Measurements from ENCODE around the gene PHF24.
"Not testable (repeated sequence)": the region's sequence is repeated elsewhere in the genome, so short reads cannot be mapped to it uniquely, and the experiment has no call there.

PHF24 gene

DNA sequence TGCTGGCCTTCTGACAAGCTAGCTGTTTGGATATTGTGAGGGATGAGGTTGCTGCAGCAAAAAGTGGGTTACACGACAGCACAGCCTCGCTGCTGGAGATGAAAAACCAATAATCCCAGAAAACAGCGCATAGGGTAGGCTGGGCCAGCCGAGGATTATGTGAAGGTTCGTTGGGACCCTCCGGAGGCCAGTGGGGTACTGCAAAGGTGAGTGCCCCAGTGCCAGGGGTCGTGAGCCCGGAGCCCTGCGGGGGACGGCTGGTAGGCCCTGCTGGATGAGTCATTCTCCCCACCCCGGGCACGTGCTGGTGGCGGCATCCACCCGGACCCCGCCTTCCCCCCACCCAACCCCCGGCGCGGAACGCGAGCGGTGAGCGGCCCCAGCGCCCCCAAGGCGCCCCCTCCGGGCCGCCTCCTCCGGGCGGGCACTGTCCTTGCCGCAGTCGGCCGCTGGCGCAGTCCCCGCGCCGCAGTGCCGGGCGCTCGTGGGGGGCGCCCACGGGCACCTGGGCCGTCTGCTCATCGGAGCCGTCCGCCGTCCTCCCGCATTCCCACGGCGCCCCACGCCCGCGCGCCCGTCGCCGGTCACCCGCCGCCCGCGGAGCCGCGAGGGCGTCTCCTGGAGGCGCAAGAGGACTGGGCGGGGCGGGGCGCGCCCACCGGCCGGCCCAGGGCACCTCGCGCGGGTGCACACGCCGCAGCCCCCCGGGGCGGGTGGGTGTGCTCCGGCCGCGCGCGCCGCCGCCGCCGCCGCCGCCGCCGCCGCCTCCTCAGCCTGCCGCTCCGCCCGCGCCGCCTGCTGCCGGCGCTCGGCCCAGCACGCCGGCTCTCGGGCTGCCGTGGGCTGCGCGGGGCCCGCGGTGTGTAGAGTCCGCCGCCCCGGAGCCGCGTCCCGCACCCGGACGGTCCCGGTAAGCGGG, at the start of gene PHF24:
TSS of gene PHF24 (plus strand) at position 794 of the 919 bp plus-strand sequence. CDS start 13,014 bp downstream, outside the sequence.
- peak in 1 of 2 donors; percentile 4 for DNase-seq

DNA sequence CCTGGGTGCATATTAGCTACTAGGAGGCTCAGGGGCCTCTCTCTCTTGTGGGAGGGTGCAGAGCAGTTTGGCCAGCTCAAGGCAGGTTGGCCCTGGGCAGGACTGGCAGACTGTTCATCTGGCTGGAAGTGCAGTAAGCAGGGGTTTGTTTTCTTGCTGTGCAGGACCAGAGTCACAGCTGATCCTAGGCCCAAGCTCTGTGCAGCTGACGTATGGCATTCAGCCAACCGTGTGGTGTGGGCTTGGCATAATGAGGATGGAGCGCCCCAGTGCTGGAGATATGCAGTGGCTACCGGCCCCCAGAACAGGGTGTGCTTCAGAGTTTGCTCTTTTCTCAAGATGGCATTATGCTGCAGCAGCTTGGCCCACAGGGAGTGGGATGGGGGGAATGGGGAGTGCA, 31.0 kb upstream of the PHF24 start:
- DNase-seq, result no peak

DNA sequence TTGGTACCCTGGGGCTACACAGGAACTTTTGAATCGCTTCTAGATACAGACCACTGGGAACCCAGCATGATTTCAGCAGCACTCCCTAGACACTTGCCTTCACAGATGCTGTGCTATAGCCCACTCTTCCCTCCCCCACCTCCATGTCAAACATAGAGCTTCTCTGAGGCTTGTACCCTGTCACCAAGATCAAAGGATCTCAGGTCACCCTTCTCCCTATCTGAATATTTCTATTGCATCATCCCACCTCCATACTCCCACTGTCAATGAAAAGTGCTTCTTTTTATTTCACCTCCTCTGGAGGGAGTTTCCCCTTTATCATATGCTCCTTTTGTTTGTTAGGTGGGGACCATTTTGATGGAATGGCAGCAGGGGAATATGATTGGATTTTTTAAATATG, 29.2 kb upstream of the PHF24 start:
- no peak for DNase-seq

DNA sequence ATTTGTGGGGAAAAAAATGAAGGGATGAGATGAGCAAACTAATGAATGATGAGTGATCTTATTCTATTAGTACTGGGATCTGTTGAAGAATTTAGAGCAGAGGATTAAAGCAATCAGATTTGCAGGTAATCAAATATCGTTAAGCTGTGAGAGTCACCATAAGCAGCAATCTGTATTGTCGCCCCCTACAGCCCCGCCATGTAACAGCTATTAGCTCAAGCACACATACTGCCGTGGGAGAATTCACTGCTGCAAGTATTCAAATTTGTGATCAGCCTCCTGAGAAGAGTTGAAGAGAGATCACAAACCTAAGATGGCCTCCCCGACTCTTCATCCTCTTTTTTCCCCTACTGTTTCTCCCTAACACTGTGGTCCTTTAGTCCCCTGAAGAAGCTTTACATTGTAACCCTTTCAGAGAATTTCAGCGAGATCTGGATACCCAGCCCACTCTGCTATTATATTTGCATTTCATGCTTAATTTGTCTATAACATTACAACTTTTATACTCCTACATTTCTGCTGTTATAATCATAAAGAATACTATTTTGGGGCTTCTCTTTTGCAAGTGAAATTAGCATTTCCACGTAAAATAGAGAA, 28.5 kb upstream of the PHF24 start:
- peak; percentile 7 to 13 for DNase-seq

DNA sequence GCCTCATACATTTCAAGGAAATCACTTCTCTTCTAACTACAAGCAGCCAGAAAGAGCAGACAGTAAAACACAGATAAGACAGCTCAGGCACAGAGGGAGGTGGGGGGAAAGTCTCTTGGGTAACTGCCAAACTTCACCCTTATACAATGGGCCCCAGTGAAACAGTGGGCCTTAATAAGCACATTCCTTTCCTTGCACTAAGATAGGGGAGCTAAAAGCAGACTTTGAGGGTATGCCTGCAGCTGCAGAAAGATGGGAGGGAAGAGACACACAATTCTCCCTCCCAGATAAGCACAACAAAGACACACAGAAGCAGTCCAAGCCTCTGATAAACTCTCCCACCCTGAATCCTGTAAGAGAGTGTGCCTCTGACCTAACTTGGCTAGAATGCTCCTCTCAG, 18.1 kb upstream of the PHF24 start:
- DNase-seq, result not testable (repeated sequence)

DNA sequence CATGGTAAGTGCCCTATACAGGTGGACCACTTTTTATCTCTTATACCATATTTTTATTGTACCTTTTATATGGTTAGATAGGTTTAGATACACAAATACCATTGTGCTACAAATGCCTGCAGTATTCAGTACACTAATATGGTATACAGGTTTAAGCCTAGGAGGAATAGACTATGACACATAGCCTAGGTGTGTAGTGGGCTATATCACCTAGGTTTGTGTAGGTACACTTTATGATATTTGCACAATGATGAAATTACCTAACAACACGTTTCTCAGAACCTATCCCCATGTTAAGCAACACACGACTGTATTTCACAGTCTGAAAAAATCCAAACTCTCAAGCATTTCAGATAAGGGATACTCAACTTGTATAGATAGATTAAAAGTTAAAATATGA, 9.6 kb upstream of the PHF24 start:
- no peak for DNase-seq

DNA sequence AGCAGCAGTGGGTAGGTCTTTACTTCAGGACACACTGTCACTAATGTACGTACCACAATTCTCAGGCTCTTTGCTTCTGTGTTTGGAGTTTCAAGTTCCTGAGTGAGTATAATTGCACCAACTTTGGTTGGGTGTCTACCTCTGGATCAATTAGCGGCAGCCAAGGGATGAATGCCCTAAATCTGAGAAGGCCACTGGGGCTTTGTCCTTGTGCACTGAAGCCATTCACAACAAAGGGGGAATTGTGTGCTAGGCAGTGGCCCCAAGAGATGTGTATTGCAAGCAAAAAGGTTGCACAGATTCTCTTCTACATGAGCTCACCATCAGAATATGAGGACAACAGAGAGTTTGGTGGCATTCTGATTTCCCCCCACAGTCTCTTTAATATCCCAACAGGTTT, 3.9 kb upstream of the PHF24 start:
- DNase-seq, result no peak

DNA sequence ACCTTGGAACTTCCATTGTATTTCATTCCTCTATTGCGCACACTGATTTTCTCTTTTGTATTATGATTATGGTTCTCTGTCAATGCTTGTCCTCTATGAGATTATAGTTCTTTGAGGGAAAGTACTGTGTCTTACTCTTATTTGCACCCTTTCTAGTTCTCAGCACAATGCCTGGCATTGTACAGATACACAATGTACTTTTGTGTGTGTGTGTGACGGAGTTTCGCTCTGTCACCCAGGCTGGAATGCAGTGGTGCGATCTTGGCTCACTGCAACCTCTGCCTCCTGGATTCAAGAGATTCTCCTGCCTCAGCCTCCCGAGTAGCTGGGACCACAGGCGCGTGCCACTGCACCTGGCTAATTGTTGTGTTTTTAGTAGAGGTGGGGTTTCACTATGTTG, 2.0 kb upstream of the PHF24 start:
- not testable (repeated sequence) for DNase-seq

DNA sequence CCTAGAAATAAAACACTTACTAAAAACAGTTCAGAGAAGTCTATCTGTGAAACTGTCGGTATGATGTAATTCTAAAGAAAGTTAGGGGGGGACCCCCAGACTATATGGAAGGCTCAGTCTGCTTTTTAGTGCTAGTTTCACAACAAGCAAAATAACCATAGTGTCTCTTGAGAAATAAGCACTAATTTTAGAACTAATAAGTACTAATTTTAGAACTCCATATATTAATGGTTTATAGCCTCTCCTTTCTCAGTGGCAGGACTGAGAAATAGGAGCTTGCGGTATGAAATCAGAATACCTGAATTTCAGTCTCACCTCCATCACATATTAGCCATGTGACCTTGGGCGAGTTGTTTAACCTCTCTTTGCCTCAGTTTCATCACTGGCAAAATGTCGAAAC, 1.4 kb upstream of the PHF24 start:
- no peak for DNase-seq

DNA sequence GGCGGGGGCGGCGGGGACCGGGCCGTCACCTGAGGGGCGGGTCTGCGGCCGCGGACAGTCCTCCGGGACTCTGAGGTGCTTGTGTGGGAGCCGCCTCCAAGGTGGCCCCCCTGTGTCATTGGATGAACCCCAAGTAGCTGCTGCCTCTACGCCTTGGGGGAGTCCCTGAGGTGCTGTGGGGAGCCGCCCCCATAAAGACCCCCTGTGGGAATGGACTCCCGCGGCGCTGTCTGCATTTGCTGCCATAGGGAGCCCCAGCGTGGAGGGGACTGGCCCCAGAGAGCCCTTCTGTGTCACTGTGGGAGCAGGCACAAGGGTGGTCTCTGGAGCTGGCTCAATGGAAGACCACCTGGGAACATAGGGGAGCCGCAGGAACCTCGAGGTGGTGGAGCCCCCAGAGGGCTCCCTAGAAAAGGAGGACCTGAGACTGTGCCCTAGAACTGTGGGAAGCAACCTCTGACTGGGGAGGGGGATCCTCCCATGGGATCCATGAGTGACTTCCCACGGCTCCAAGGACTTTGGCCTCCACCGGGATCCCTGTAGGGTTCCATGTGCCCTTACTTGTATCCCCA, 412 bp downstream of the PHF24 start:
- DNase-seq, result no peak

DNA sequence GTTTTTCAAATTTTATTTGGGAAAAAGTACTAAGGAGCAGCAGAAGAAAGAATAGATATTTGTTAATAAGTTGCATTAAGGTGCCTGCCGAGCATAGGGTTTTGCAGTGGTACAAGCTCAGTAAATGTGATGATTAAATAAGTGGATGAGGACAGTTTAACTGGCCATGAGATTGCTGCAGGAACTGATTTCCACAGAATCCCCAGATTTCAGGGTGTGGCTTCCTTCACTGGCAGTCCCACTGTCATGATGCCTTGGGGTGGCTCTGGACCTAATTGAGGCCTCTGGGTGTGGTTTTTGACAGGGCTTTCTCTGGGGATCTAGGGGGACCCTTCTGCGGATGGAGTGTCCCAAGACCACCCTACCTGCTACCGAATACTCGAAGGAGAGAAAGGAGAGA, 1.4 kb downstream of the PHF24 start:
- no peak for DNase-seq

DNA sequence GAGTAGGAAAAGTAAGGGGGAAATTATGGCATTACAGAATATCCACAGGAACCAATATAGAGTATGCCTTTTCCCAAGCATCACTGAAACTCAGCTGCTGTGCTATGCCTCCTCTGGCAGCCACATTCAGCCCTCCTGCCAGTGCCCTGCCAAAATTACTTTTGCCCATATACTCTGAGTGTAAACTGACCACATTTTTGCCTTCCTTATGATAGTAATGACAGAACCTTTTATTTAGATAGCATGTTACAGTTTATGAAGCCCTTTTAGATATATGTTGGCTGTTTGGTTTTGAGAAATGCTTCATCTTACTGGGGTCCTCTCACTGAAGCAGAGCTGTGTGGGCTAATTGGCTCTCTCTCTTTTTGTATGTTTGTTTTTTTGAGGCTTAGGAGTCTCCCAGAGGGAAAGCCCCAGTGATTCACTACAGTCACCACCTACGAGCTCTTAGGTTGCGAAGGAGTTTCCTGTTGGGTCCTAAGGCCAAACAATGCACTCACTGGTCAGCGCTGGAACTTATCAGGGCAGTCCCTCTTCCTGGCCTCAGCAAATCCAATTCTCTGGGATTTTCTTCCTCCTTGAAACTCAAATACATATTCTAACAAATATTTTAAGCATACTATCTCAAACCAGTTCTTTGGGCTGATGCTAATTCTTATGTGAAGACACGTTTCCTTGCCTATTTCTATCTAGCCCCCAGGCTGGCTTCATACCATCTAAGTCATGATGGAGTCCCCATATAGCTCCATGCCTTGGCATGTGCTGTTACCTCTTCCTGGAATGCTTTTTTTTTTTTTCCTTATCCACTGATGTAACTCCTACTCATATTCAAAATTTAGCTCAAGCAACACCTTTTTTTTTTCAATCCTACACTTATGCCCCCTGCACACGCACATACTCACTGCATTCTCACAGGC, 3.7 kb downstream of the PHF24 start:
- no peak for DNase-seq

DNA sequence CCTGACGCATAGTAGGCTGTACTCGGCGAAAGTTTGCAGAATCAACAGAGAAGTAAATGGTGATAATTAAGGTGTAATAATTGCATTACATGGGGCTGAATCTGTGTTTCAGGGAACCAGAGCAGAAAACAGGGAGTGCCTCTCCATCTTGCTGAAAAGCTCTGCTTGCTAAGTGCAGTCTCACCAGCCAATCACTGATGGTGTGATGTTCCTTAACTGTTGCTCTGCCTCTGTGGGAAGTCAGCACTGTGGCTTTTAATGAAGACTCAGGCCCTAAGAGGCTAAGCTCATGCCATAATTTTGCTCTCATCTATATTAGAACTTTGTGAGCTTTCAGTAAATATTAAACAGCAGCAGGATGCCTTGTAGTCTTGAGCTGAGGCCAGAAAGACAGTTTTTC, 4.5 kb downstream of the PHF24 start:
- no peak for DNase-seq

DNA sequence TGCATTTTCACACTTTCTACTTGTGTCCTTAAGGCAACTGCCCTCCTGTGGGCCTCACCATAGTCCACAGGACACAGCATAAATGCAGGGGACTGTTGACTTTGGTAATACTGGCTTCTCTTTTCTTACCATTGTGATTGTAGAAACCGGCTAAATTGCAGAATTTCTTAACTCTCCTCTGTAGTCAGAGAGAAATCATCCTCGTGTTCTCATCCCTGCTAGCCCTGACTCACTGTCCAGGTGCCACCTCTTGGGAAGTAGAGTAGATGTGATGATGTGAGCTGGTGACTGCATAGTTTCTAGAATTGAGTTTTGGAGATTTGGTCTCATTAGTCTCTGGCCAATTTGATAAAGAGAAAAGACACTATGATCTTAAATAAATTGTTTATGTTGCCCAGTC, 5.5 kb downstream of the PHF24 start:
- no peak for DNase-seq

DNA sequence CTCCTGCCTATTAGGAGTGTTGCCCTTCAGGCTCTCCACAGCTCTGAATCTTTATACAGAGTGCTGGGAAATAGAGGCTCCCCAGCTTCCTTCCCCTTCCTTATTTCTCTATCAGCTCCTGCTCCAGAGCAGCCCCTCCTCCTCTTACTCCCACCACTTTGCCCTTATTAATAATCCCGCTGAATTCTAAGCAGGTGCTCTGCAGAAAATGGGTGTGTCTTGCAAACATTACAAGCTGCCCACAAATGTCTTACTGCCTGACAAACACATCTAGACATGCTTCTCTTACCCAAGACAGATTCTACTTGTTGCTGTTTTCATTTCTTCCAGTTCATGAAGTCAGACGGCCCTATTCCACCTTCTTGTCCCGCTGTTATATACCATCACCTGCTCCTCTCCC, 6.4 kb downstream of the PHF24 start:
- no peak for DNase-seq

DNA sequence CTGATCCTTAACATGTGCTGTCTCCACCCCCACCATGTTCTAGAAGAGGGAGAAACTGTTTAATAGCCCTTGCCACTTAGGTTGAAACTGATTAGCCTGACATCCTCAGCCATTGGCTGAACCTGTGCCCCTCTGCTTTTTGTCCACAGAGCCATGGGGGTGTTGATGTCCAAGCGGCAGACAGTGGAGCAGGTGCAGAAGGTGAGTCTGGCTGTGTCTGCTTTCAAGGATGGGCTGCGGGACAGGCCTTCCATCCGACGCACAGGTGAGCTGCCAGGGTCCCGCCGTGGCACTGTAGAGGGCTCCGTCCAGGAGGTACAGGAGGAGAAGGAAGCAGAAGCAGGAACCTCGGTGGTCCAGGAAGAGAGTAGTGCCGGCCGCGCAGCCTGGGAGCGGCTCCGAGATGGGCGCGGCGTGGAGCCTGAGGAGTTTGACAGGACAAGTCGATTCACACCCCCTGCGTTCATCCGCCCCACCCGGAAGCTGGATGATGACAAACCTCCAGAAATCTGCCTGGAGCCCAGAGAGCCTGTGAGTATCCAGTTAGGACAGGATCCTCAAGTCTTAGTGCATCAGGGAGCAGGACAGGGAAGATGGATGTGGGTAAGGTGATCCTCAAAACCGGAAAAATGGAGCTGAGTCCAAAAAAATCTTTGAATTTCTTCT, 13.2 kb downstream of the PHF24 start:
- DNase-seq, result no peak

DNA sequence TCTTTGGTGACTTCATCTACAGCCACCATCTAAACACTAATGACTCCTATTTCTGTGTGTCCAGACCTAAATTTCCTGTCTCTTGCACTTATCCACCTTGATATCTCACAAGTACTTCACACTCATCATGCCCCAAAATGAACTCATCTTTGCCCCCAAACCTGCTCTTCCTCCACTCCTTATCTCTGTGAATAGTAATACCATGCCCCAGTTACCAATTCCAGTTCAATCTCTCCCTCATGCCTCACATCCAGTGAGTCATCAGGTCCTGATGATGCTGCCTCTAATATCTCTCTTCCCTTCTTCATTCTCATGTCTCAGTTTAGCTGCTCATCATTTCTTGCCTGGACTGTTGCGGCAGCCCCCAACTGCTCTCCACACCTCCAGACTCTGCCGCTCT, 16.6 kb downstream of the PHF24 start:
- DNase-seq, result no peak

DNA sequence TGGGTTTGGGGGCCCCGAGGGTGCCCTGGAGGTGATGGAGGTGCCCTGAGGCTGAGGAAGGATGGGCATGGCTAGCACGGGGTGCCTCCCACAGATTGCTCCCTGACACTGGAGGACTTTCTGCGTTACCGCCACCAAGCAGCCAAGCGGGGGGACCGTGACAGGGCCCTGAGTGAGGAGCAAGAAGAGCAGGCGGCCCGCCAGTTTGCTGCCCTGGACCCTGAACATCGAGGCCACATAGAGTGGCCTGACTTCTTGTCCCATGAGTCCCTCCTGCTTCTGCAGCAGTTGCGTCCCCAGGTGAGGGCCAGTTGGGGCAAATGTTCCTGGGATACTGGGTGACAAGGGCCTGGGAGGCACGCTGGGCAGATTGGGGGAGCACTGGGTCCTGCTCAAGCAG, 18.4 kb downstream of the PHF24 start:
- no peak for DNase-seq

DNA sequence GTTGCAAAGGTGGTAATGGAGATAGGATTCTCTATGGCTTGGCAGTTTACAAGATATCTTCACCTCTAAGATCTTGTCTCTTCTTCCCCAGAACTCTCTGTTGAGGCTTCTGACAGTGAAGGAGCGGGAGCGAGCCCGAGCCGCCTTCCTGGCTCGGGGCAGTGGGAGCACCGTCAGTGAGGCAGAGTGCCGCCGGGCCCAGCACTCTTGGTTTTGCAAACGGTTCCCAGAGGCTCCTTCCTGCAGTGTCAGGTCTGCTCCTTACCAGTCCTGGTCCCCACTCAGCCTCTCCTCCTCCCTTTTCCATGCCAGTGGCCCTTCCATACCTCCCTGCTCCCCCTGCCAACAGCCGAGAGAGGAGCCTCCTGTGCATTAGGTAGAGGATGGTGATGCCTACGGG, 18.9 kb downstream of the PHF24 start:
- DNase-seq, result no peak

DNA sequence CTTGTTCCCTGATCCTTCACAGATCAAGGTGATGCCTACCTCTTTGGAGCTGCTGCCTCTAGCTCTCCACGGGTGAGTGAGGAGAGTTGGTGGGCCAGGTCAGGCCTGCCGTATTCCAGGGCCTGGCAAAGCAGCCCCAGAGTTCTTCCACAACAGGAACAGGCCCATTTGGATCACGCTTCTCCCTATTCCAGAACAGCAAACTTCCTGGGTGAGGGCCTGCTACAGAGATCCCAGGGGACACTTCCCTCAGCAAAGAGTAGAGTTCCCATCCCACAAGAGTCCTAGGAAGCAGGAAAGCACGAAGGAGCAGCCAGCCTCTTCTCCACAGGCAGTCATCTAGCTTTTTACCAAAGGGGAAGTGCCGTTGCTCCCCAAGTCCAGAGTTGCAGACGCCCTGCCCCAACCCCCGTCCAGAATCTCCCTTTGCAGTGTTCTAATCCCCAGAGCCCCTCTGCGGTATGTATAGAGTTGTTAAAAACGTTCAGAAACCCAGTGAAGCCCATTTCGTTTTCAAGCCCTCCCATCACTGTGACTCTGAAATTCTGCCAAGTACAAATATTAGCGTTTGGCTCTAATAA, 22.2 kb downstream of the PHF24 start:
- DNase-seq, result no peak

DNA sequence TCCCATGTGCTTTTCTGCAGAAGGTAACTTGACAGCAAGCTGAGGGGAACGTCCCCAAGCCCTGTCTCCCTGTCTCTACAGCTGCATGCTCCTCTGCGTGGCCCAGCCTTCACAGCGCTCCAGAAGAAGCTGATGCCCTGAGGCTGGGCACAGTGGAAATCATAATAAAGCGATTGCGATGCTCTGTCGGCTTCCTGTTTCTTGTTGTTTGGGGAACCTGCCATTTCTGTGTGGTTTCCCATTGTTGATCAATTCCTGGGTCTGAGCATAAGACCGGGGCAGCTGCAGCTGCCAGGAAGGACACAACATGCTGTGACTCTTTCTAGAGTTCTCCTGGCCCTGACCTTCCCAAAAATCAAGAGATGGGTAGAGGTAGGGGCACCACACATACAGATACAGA, 24.3 kb downstream of the PHF24 start:
- DNase-seq, result no peak

DNA sequence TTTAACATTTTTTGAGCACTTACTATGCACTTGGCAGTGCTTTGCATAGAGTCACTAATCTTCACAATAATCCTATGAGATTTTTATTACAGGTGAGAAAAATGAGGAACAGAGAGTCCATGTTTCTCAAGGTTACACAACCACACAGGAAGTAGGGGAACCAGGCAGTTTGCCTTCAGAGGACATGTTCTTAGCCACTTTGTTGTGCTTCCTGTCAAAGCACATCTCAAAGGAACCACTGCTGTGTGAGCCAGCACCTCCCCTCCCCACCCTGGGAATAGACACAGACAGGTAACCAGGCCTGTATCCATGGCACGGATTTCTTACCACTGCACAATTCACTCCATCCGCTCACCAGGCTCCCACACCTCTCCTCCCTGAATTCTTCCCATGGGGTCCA, 25.1 kb downstream of the PHF24 start:
- DNase-seq, result peak in 1 of 2 donors; percentile 13
